ENCODE results near the gene ZGRF1. TPM values are rescaled to one million over a fixed set of nuclear protein-coding genes. Genes with fewer than 3 reads are reported as not detected.
"Not testable (repeated sequence)": the region's sequence is repeated elsewhere in the genome, so short reads cannot be mapped to it uniquely, and the experiment has no call there.

ZGRF1 gene
- total and polyA plus RNA-seq, 9 of the 15 experiments (the other 6 are each of a cell fraction or from before 2014, with no cell fraction given) = 8.8 to 35.2 (median 22.0) TPM

GRCh38 chr4:112616984-112617383 lies 19.7 kb downstream of the ZGRF1 start:
- no peak overlapping the region for H3K4me3 ChIP-seq
- ChIA-PET POLR2A (interaction anchor here (0.7 to 1.0 kb wide), 2 partner anchors 14 to 16 kb away, joined by 3 read pairs; no protein-coding TSS in a partner anchor), CTCF (ENCODE audit: low intra/inter-chr PET ratio) (no interaction called here)
- DNase-seq (ENCODE audit: extremely low read depth in 1 of 4, low spot score in 3 of 4) = no peak
- no peak for ATAC-seq
- H3K27me3 ChIP-seq (ENCODE audit: control insufficient read depth in 2 of 2, insufficient read depth in 2 of 2, low read length in 2 of 2) = no peaks in the 10 kb centered on the region
- no peaks in the 10 kb centered on the region for H3K9me1 ChIP-seq (ENCODE audit: control insufficient read depth, insufficient read depth, low read length)
- H3K36me3 ChIP-seq (ENCODE audit: control insufficient read depth, insufficient read depth, low read length) = peaks cover 36% of the 10 kb centered on the region; the same call in 2 of the 3 replicates
- WGBS (ENCODE audit: insufficient coverage, low coverage, missing lambda C conversion rate) = 88% methylated on average over 2 of the region's 2 CpGs
- no peaks in the 10 kb centered on the region for H4K20me1 ChIP-seq (replicated peaks; ENCODE audit: control insufficient read depth, insufficient read depth, low read length)
- no peaks in the 10 kb centered on the region for H3K9me3 ChIP-seq (replicated peaks; ENCODE audit: control insufficient read depth, insufficient read depth, low read depth, low read length)
- H3K4me1 ChIP-seq (replicated peaks in 1 of 2; ENCODE audit: control insufficient read depth in 2 of 2, insufficient read depth in 2 of 2, low read length in 2 of 2) = no peaks in the 10 kb centered on the region
- intact Hi-C loops (cut with micrococcal nuclease) (no loop called here), in situ Hi-C loops (cut with MboI) (no loop called here)
- no peak for TF ChIP-seq NR4A1 (CRISPR knock-in tag; IDR thresholded peaks at IDR 0.05)
- no peak for TF ChIP-seq NR4A1 (tag; IDR thresholded peaks at IDR 0.05)
- TF ChIP-seq ZNF583 (CRISPR knock-in tag; IDR thresholded peaks at IDR 0.05) = peak; percentile 84; the same call in 1 of the 2 replicates
- no peak for TF ChIP-seq BACH1 (tag; IDR thresholded peaks at IDR 0.05)
- TF ChIP-seq ZNF277 (CRISPR knock-in tag; IDR thresholded peaks at IDR 0.05; ENCODE audit: borderline replicate concordance) = peak; percentile 82; the same call in 1 of the 2 replicates
- no peak overlapping the region for H3K4me2 ChIP-seq (ENCODE audit: insufficient read depth, low read length)
- no TSS peak for BruUV-seq (replicated peaks)
- FAIRE-seq = no peak
- no peaks in the 10 kb centered on the region for H3K79me2 ChIP-seq (ENCODE audit: control insufficient read depth, insufficient read depth, low read length)
- H2AFZ ChIP-seq (ENCODE audit: low read depth, low read length) = no peak overlapping the region
- no peak overlapping the region for H3K9ac ChIP-seq (ENCODE audit: insufficient read depth in 1 of 2, low read depth in 2 of 2, low read length in 2 of 2)
- no peak overlapping the region for H3K27ac ChIP-seq (ENCODE audit: extremely low read depth, low read depth, low read length)

- H3K27me3 ChIP-seq (ENCODE audit: control insufficient read depth in 2 of 2, insufficient read depth in 2 of 2, low read length in 2 of 2); H3K9ac ChIP-seq (ENCODE audit: insufficient read depth in 1 of 2, low read depth in 2 of 2, low read length in 2 of 2); H3K9me1 ChIP-seq (ENCODE audit: control insufficient read depth, insufficient read depth, low read length); in situ Hi-C loops (cut with MboI); H3K79me2 ChIP-seq (ENCODE audit: control insufficient read depth, insufficient read depth, low read length); POLR2A ChIA-PET; H3K27ac ChIP-seq (ENCODE audit: extremely low read depth, low read depth, low read length); DNase-seq (ENCODE audit: extremely low read depth in 1 of 4, low spot score in 3 of 4); intact Hi-C loops (cut with micrococcal nuclease); H3K4me1 ChIP-seq (replicated peaks in 1 of 2; ENCODE audit: control insufficient read depth in 2 of 2, insufficient read depth in 2 of 2, low read length in 2 of 2); CTCF ChIA-PET (ENCODE audit: low intra/inter-chr PET ratio); H3K9me3 ChIP-seq (replicated peaks; ENCODE audit: control insufficient read depth, insufficient read depth, low read depth, low read length); ATAC-seq; FAIRE-seq; H3K4me2 ChIP-seq (ENCODE audit: insufficient read depth, low read length); H2AFZ ChIP-seq (ENCODE audit: low read depth, low read length); BruUV-seq (replicated peaks); H3K4me3 ChIP-seq; H4K20me1 ChIP-seq (replicated peaks; ENCODE audit: control insufficient read depth, insufficient read depth, low read length): not testable (repeated sequence)
- H3K36me3 ChIP-seq (ENCODE audit: control insufficient read depth, insufficient read depth, low read length) = peaks cover 22% of the 10 kb centered on the region; the same call in 2 of the 3 replicates
- WGBS (ENCODE audit: insufficient coverage, low coverage, missing lambda C conversion rate) = 94% methylated on average over 2 of the region's 2 CpGs
Measured at GRCh38 chr4:112612814-112613213, 23.9 kb downstream of the ZGRF1 start.
